DND-41 (cell line): ENCODE data around the gene EXTL2.

ENCODE experiments used
- ATAC-seq: fragments of 200-7000 bp; cut with Tn5 transposase; 3 replicates; pipeline ENCODE4 v1.9.1; 2021; ENCODE audit warnings: low read depth; ENCODE audit not compliant: insufficient read depth
- DNase-seq: peaks from one replicate; pipeline ENCODE4 v3.0.0-alpha.2; 2020
- H2AFZ ChIP-seq: 2 replicates; pipeline ENCODE4 v1.6.0; 2012; ENCODE audit warnings: low read depth, low read length
- H3K27ac ChIP-seq: 2 replicates; pipeline ENCODE4 v1.5.1; 2012; ENCODE audit warnings: low read length, inconsistent platforms
- H3K27me3 ChIP-seq: fragments of 200-600 bp; sonication (generic); 2 replicates; pipeline ENCODE4 v1.6.0; 2012; ENCODE audit warnings: low read length, mild to moderate bottlenecking, inconsistent platforms; ENCODE audit not compliant: insufficient read depth, poor library complexity
- H3K36me3 ChIP-seq: 2 replicates; pipeline ENCODE4 v1.5.1; 2012; ENCODE audit warnings: low read length, inconsistent platforms; ENCODE audit not compliant: insufficient read depth
- H3K4me1 ChIP-seq: 2 replicates; pipeline ENCODE4 v1.5.1; 2012; ENCODE audit warnings: mild to moderate bottlenecking, low read length; ENCODE audit not compliant: insufficient read depth
- H3K4me2 ChIP-seq: 2 replicates; pipeline ENCODE4 v1.6.0; 2012; ENCODE audit warnings: mild to moderate bottlenecking, moderate library complexity, low read length, inconsistent platforms; ENCODE audit not compliant: insufficient read depth
- H3K4me3 ChIP-seq, 2 experiments: fragments of 200-600 bp in 1 of 2; shearing (Covaris generic) in 1 of 2; 2 replicates each; pipeline ENCODE4 v1.5.1; 2012 to 2016; ENCODE audit warnings: inconsistent platforms in 2 of 2, low read length in 2 of 2, mild to moderate bottlenecking in 2 of 2, low read depth in 1 of 2, moderate library complexity in 1 of 2
- H3K79me2 ChIP-seq: 2 replicates; pipeline ENCODE4 v1.6.0; 2012; ENCODE audit warnings: low read length, inconsistent platforms; ENCODE audit not compliant: insufficient read depth
- H3K9ac ChIP-seq: 2 replicates; pipeline ENCODE4 v1.6.0; 2012; ENCODE audit warnings: low read depth, mild to moderate bottlenecking, inconsistent platforms, low read length, moderate library complexity
- H3K9me3 ChIP-seq: 2 replicates; pipeline ENCODE4 v1.5.1; 2012; ENCODE audit warnings: low read length, moderate library complexity, mild to moderate bottlenecking, inconsistent platforms; ENCODE audit not compliant: insufficient read depth, severe bottlenecking
- H4K20me1 ChIP-seq: 2 replicates; pipeline ENCODE4 v1.6.0; 2012; ENCODE audit warnings: low read length; ENCODE audit not compliant: insufficient read depth
- EZH2 ChIP-seq: IDR thresholded peaks from 3 replicates; pipeline ENCODE4 v1.6.1; 2012; ENCODE audit warnings: borderline replicate concordance, low read depth, mild to moderate bottlenecking, moderate library complexity, low read length, inconsistent platforms; ENCODE audit not compliant: severe bottlenecking
- TF ChIP-seq, protein P1 (sequence below): IDR thresholded peaks from 2 replicates; pipeline ENCODE4 v1.5.1; 2012; ENCODE audit warnings: borderline replicate concordance, low read length, moderate library complexity, mild to moderate bottlenecking; ENCODE audit not compliant: poor library complexity, severe bottlenecking; ENCODE audit errors: extremely low read depth

Gene EXTL2

DNA sequence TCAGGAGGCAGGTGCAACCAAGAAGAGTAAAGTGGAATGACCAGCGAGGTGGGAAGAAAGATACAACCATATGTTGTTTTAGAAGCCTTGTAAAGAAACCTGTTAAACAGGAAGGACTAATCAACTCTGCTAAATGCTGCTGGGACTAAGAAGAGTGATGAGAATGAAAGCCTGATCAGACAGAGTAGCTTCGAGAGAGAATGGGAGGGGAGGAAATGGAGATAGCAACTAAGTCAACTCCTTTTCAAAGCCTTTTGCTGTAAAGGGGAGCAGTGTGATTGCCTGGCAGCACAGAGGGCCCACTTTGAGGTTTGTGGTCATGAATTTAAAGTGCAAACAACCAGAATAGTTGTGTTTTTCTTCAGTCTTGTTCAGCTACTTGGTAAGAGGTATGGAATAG, 32.6 kb upstream of the EXTL2 start:
- peaks cover 44% of the 10 kb centered on the region for H3K4me1 ChIP-seq
- H3K4me3 ChIP-seq, result no peak overlapping the region
- H3K79me2 ChIP-seq, result no peaks in the 10 kb centered on the region
- H3K9me3 ChIP-seq, result peaks cover 2% of the 10 kb centered on the region
- ATAC-seq (peak; percentile 98), DNase-seq (peak; percentile 68)
- no peak overlapping the region for H2AFZ ChIP-seq
- H4K20me1 ChIP-seq, result no peaks in the 10 kb centered on the region
- peak overlapping the region; percentile 68 for H3K27ac ChIP-seq
- H3K9ac ChIP-seq, result no peak overlapping the region; the same call in 1 of the 2 replicates
- H3K36me3 ChIP-seq, result peaks cover 42% of the 10 kb centered on the region
- no peak for TF ChIP-seq EZH2
- TF ChIP-seq, protein P1, sequence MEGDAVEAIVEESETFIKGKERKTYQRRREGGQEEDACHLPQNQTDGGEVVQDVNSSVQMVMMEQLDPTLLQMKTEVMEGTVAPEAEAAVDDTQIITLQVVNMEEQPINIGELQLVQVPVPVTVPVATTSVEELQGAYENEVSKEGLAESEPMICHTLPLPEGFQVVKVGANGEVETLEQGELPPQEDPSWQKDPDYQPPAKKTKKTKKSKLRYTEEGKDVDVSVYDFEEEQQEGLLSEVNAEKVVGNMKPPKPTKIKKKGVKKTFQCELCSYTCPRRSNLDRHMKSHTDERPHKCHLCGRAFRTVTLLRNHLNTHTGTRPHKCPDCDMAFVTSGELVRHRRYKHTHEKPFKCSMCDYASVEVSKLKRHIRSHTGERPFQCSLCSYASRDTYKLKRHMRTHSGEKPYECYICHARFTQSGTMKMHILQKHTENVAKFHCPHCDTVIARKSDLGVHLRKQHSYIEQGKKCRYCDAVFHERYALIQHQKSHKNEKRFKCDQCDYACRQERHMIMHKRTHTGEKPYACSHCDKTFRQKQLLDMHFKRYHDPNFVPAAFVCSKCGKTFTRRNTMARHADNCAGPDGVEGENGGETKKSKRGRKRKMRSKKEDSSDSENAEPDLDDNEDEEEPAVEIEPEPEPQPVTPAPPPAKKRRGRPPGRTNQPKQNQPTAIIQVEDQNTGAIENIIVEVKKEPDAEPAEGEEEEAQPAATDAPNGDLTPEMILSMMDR, result no peak
- peak overlapping the region; percentile 37; the same call in 1 of the 2 replicates for H3K4me2 ChIP-seq
- no peaks in the 10 kb centered on the region for H3K27me3 ChIP-seq

DNA sequence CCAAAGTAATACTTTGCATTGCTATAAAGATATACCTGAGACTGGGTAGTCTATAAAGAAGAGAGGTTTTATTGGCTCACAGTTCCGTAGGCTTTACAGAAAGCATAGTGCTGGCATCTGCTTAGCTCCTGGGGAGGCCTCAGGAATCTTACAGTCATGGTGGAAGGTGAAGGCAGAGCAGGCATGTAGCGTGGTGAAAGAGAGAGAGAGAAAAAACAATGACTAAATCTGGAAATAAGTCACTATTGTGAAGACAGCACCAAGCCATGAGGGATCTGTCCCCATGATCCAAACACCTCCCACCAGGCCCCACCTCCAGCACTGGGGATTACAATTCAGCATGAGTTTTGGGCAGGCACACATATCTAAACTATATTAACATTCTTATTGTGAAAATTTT, 31.6 kb upstream of the EXTL2 start:
- Histone ChIP-seq H2AFZ (no peak overlapping the region), H3K27ac (peak overlapping the region; percentile 44; the same call in 1 of the 2 replicates), H3K4me3 (no peak overlapping the region), H3K4me2 (no peak overlapping the region), H3K9ac (no peak overlapping the region), H4K20me1 (no peaks in the 10 kb centered on the region), H3K79me2 (no peaks in the 10 kb centered on the region; the same call in 1 of the 2 replicates), H3K36me3 (peaks cover 50% of the 10 kb centered on the region), H3K9me3 (peaks cover 2% of the 10 kb centered on the region), H3K27me3 (no peaks in the 10 kb centered on the region), H3K4me1 (peaks cover 44% of the 10 kb centered on the region)
- TF ChIP-seq EZH2, result no peak
- DNase-seq (no peak), ATAC-seq (no peak)

DNA sequence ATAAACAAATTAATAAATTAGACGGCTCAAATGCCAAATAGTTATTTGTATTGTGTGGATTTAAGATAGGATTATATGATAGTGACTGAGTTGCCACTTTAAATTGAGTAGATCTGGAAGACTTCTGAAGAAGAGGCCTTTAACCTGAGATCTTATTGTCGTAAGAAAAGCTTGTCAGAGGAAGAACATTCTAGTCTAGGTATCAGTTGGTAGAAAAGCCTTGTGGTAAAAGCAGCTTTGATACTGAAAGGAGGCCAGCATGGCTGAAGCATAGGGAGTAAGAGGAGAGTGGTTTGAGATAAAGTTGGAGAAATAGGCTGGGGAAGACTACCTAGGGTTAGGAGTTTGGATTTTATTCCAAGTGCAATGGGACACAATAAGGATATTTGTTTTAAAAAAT, 30.3 kb upstream of the EXTL2 start:
- no peak overlapping the region for H3K9ac ChIP-seq
- H3K9me3 ChIP-seq, result peaks cover 2% of the 10 kb centered on the region
- peaks cover 50% of the 10 kb centered on the region for H3K36me3 ChIP-seq
- no peak for TF ChIP-seq EZH2
- TF ChIP-seq, protein P1, result no peak
- ATAC-seq, result no peak
- peaks cover 36% of the 10 kb centered on the region for H3K4me1 ChIP-seq
- H3K79me2 ChIP-seq, result no peaks in the 10 kb centered on the region; the same call in 1 of the 2 replicates
- H3K27ac ChIP-seq, result no peak overlapping the region
- H3K4me3 ChIP-seq, result no peak overlapping the region
- no peaks in the 10 kb centered on the region for H3K27me3 ChIP-seq
- no peak overlapping the region for H3K4me2 ChIP-seq
- no peak for DNase-seq
- H2AFZ ChIP-seq, result no peak overlapping the region
- H4K20me1 ChIP-seq, result no peaks in the 10 kb centered on the region

DNA sequence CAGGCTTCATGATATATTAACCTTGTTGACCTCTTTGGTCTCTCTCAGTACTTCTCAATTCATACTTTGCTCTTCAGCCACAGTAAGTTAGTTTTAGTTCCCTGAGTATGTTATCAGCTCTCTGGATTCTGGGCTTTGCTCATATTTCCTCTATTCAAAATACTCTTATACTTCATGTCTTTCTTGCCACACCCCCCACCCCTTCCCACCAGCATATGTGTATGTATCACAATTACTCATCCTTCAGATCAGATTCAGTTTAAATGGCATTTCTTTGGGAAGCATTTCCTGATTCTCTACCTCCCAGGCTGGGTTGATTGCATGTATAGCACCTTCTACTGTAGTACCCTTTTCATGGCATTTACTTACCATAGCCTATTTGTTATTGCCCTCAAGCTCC, 29.6 kb upstream of the EXTL2 start:
- no peak overlapping the region for H3K4me2 ChIP-seq
- H3K9ac ChIP-seq, result no peak overlapping the region
- no peaks in the 10 kb centered on the region for H4K20me1 ChIP-seq
- no peaks in the 10 kb centered on the region for H3K27me3 ChIP-seq
- ATAC-seq, result no peak
- H2AFZ ChIP-seq, result no peak overlapping the region
- no peak overlapping the region for H3K27ac ChIP-seq
- H3K36me3 ChIP-seq, result peaks cover 50% of the 10 kb centered on the region
- TF ChIP-seq EZH2, result no peak
- TF ChIP-seq, protein P1, result no peak
- peaks cover 29% of the 10 kb centered on the region for H3K4me1 ChIP-seq
- no peak overlapping the region for H3K4me3 ChIP-seq
- H3K79me2 ChIP-seq, result no peaks in the 10 kb centered on the region; the same call in 1 of the 2 replicates
- peaks cover 2% of the 10 kb centered on the region for H3K9me3 ChIP-seq
- DNase-seq, result no peak
